Panc1 (cell line): ENCODE results near the gene HSPD1. TPM values are rescaled to one million over a fixed set of nuclear protein-coding genes. Genes with fewer than 3 reads are reported as not detected.
"Not testable (repeated sequence)": the region's sequence is repeated elsewhere in the genome, so short reads cannot be mapped to it uniquely, and the experiment has no call there.

Experiments used
- ATAC-seq: fragments of 200-7000 bp; cut with Tn5 transposase; 2 replicates; pipeline ENCODE4 v1.9.1; 2020; ENCODE audit warnings: mild to moderate bottlenecking, moderate library complexity
- BruUV-seq: library from RNA; stranded (reverse); fragments of 400-500 nt; replicated peaks from 2 replicates; lab custom pipeline; 2021; lab: Mats Ljungman, UMichigan
- CTCF ChIA-PET: fragments of 300-600 bp; sonication (Branson Sonifier 250); formaldehyde crosslinking; loops from one replicate; lab custom pipeline; 2022; ENCODE audit warnings: antibody characterized with exemption; lab: Charles Lee
- POLR2A ChIA-PET: fragments of 300-600 bp; sonication (Branson Sonifier 250); formaldehyde crosslinking; loops from one replicate; lab custom pipeline; 2022; ENCODE audit warnings: antibody characterized with exemption; lab: Charles Lee
- DNase-seq: peaks from one replicate; pipeline ENCODE4 v3.0.0-alpha.2; 2010; ENCODE audit warnings: low read depth, low spot score
- H3K27ac ChIP-seq: 2 replicates; pipeline ENCODE4 v1.5.1; 2011; ENCODE audit warnings: mild to moderate bottlenecking, low read length, inconsistent platforms
- H3K27me3 ChIP-seq: fragments of 200-500 bp; sonication (Bioruptor generic); 2 replicates; pipeline ENCODE4 v1.6.0; 2014; ENCODE audit warnings: low read length, inconsistent platforms; ENCODE audit not compliant: control insufficient read depth, insufficient read depth
- H3K36me3 ChIP-seq: fragments of 200-500 bp; sonication (Bioruptor generic); 2 replicates; pipeline ENCODE4 v1.5.1; 2014; ENCODE audit warnings: inconsistent platforms, mild to moderate bottlenecking, low read length, moderate library complexity; ENCODE audit not compliant: control insufficient read depth, insufficient read depth
- H3K4me1 ChIP-seq: 2 replicates; pipeline ENCODE4 v1.5.1; 2011; ENCODE audit warnings: inconsistent platforms, mild to moderate bottlenecking, low read length, moderate library complexity; ENCODE audit not compliant: control insufficient read depth, insufficient read depth
- H3K4me3 ChIP-seq, 2 experiments: 2 replicates each; pipeline ENCODE4 v1.5.1; 2011 to 2012; ENCODE audit warnings: low read depth in 2 of 2, low read length in 2 of 2, mild to moderate bottlenecking in 2 of 2, inconsistent platforms in 1 of 2, moderate library complexity in 1 of 2
- H3K9me3 ChIP-seq: fragments of 200-500 bp; sonication (Bioruptor generic); 2 replicates; pipeline ENCODE4 v1.5.1; 2014; ENCODE audit warnings: low read depth, mild to moderate bottlenecking, inconsistent platforms, low read length, moderate library complexity; ENCODE audit not compliant: control insufficient read depth, insufficient read depth
- POLR2AphosphoS5 ChIP-seq: IDR thresholded peaks from 2 replicates; pipeline ENCODE4 v1.6.1; 2012; ENCODE audit warnings: mild to moderate bottlenecking, low read depth, low read length, moderate library complexity
- SIN3A ChIP-seq: IDR thresholded peaks from 2 replicates; pipeline ENCODE4 v1.6.1; 2012; ENCODE audit warnings: low read depth, mild to moderate bottlenecking, low read length, moderate library complexity, borderline replicate concordance; ENCODE audit not compliant: insufficient read depth
- TCF7L2 ChIP-seq: IDR thresholded peaks from 2 replicates; pipeline ENCODE4 v1.6.1; 2011; ENCODE audit warnings: mild to moderate bottlenecking, low read depth, low read length, inconsistent platforms
- in situ Hi-C: cut with HindIII; loops from 2 replicates; pipeline ENCODE4 v1.10.0; 2016; ENCODE audit warnings: low sequenced_read_pairs, low pct_unique_long_range_greater_than_20kb
- intact Hi-C: fragments of 100-400 bp; cut with micrococcal nuclease; formaldehyde crosslinking; loops from one replicate; pipeline ENCODE4 v1.10.0; 2022; ENCODE audit not compliant: unreplicated experiment
- total RNA-seq: library from RNA; stranded (reverse); gene quantifications from one replicate; pipeline ENCODE4 v1.2.1, GENCODE V29; 2021; ENCODE audit not compliant: unreplicated experiment
- TF ChIP-seq, protein P1 (sequence below): fragments of 450-650 bp; IDR thresholded peaks from 2 replicates; pipeline ENCODE4 v1.5.1; 2017; ENCODE audit warnings: mild to moderate bottlenecking
- TF ChIP-seq, protein P2 (sequence below), 2 experiments: IDR thresholded peaks; 2 replicates each; pipeline ENCODE4 v1.6.1; 2011 to 2012; ENCODE audit warnings: low read depth in 2 of 2, control low read depth in 1 of 2, low read length in 1 of 2, mild to moderate bottlenecking in 1 of 2, moderate library complexity in 1 of 2; ENCODE audit not compliant: insufficient read depth in 1 of 2

HSPD1 gene
- total RNA-seq, 1 experiment from 2014 or later, result 553 TPM

DNA sequence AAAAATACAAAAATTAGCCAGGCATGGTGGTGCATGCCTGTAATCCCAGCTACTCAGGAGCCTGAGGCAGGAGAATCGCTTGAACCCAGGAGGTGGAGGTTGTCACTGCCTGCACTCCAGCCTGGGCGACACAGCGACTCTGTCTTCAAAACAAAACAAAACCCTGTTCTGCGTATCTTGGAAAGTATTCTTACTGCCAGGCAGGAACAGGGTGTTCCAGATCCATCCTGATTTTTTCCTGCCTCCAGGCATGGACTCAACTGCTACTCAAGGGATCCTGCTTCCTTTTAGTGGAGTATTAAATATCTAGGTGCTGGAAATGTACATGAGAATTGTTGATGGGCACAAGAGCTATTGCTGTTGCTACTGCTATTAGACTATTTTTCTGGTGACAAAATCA is 12.3 kb downstream of the HSPD1 start:
- DNase-seq (no peak), ATAC-seq (no peak)
- ChIA-PET POLR2A (no interaction called here), CTCF (no interaction called here)
- H3K27ac ChIP-seq, result no peak overlapping the region
- no peak overlapping the region for H3K4me3 ChIP-seq
- no peaks in the 10 kb centered on the region for H3K27me3 ChIP-seq
- H3K36me3 ChIP-seq, result peaks cover 41% of the 10 kb centered on the region
- no peak for TF ChIP-seq POLR2AphosphoS5
- TF ChIP-seq, protein P1, sequence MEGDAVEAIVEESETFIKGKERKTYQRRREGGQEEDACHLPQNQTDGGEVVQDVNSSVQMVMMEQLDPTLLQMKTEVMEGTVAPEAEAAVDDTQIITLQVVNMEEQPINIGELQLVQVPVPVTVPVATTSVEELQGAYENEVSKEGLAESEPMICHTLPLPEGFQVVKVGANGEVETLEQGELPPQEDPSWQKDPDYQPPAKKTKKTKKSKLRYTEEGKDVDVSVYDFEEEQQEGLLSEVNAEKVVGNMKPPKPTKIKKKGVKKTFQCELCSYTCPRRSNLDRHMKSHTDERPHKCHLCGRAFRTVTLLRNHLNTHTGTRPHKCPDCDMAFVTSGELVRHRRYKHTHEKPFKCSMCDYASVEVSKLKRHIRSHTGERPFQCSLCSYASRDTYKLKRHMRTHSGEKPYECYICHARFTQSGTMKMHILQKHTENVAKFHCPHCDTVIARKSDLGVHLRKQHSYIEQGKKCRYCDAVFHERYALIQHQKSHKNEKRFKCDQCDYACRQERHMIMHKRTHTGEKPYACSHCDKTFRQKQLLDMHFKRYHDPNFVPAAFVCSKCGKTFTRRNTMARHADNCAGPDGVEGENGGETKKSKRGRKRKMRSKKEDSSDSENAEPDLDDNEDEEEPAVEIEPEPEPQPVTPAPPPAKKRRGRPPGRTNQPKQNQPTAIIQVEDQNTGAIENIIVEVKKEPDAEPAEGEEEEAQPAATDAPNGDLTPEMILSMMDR, result no peak
- no peak for TF ChIP-seq TCF7L2
- no peak for TF ChIP-seq SIN3A
- TF ChIP-seq, protein P2, sequence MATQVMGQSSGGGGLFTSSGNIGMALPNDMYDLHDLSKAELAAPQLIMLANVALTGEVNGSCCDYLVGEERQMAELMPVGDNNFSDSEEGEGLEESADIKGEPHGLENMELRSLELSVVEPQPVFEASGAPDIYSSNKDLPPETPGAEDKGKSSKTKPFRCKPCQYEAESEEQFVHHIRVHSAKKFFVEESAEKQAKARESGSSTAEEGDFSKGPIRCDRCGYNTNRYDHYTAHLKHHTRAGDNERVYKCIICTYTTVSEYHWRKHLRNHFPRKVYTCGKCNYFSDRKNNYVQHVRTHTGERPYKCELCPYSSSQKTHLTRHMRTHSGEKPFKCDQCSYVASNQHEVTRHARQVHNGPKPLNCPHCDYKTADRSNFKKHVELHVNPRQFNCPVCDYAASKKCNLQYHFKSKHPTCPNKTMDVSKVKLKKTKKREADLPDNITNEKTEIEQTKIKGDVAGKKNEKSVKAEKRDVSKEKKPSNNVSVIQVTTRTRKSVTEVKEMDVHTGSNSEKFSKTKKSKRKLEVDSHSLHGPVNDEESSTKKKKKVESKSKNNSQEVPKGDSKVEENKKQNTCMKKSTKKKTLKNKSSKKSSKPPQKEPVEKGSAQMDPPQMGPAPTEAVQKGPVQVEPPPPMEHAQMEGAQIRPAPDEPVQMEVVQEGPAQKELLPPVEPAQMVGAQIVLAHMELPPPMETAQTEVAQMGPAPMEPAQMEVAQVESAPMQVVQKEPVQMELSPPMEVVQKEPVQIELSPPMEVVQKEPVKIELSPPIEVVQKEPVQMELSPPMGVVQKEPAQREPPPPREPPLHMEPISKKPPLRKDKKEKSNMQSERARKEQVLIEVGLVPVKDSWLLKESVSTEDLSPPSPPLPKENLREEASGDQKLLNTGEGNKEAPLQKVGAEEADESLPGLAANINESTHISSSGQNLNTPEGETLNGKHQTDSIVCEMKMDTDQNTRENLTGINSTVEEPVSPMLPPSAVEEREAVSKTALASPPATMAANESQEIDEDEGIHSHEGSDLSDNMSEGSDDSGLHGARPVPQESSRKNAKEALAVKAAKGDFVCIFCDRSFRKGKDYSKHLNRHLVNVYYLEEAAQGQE (IDR thresholded peaks at IDR 0.05; ENCODE audit: insufficient read depth in 1 of 2, low read depth in 2 of 2, low read length in 1 of 2), result no peak
- no peaks in the 10 kb centered on the region; the same call in 1 of the 2 replicates for H3K9me3 ChIP-seq
- BruUV-seq, result no TSS peak
- intact Hi-C loops (no loop called here), in situ Hi-C loops (no loop called here)
- no peaks in the 10 kb centered on the region for H3K4me1 ChIP-seq

DNA sequence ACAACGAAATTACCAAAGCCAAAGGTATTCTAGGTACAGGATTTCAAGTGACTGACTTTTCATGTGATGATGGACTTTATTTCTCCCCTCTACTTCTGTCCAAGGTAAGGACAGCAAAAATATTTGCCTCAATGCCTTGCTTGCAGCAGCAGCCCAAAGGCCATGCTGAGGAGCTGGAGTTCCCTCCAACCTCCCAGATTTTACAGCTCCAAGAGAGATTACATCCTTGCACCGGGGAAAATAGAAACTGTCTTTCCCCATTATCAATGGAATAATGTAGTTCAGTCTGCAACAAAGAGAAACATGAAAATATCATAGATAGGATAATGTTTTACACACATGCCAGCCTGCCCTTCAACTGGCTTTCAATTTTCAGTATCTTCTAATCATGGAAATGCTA is 13.5 kb downstream of the HSPD1 start:
- TF ChIP-seq, protein P2 (IDR thresholded peaks at IDR 0.05; ENCODE audit: insufficient read depth in 1 of 2, low read depth in 2 of 2, low read length in 1 of 2), result no peak
- TF ChIP-seq POLR2AphosphoS5, result no peak
- ATAC-seq, result no peak
- H3K36me3 ChIP-seq, result peaks cover 36% of the 10 kb centered on the region
- H3K27me3 ChIP-seq, result no peaks in the 10 kb centered on the region
- CTCF ChIA-PET, result no interaction called here
- intact Hi-C loops (no loop called here), in situ Hi-C loops (no loop called here)
- H3K27ac ChIP-seq, result no peak overlapping the region
- H3K4me3 ChIP-seq, result no peak overlapping the region
- no TSS peak for BruUV-seq
- H3K4me1 ChIP-seq, result no peaks in the 10 kb centered on the region
- no peak for DNase-seq
- no peaks in the 10 kb centered on the region; the same call in 1 of the 2 replicates for H3K9me3 ChIP-seq
- POLR2A ChIA-PET, result no interaction called here

DNA sequence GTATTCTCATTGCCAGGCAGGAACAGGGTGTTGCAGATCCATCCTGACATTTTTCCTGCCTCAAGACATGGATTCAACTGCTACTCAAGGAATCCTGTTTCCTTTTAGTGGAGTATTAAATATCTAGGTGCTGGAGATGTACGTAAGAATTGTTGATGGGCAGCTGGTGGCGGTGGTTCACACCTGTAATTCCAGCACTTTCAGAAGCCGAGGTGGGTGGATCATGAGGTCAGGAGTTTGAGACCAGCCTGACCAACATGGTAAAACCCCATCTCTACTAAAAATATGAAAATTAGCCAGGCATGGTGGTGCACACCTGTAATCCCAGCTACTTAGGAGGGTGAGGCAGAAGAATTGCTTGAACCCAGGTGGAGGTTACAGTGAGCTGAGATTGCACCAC is 15.4 kb downstream of the HSPD1 start:
- H3K27me3 ChIP-seq, H3K4me3 ChIP-seq, H3K9me3 ChIP-seq, intact Hi-C loops, DNase-seq, in situ Hi-C loops, H3K4me1 ChIP-seq, ATAC-seq, H3K27ac ChIP-seq, CTCF ChIA-PET, BruUV-seq: not testable (repeated sequence)
- POLR2A ChIA-PET, result interaction anchor here (0.7 kb wide), 1 partner anchor 1246 kb away, joined by 5 read pairs; no protein-coding TSS in a partner anchor
- peaks cover 18% of the 10 kb centered on the region for H3K36me3 ChIP-seq
